ENCODE results near the gene PIGW. TPM values are rescaled to one million over a fixed set of nuclear protein-coding genes. Genes with fewer than 3 reads are reported as not detected.

Gene PIGW
- total RNA-seq = 7.9 and 14.3 TPM in 2 replicates

GRCh38 chr17:36534840-36535668 lies at the start of gene PIGW, which contains the start of gene MYO19:
Gene PIGW (plus strand): TSS chr17:36534987. CDS start chr17:36537102, 2,115 bp downstream.
Gene MYO19 (minus strand): TSS chr17:36534868. CDS start chr17:36532538, 2,330 bp downstream.

GRCh38 chr17:36486204-36487194 lies 48.3 kb upstream of the PIGW start, which contains the start of gene ZNHIT3:
Gene ZNHIT3 (plus strand): TSS chr17:36486681. CDS start chr17:36486700, 19 bp downstream.

GRCh38 chr17:36544307-36545076 lies 9.7 kb downstream of the PIGW start, which contains the start of gene GGNBP2:
Gene GGNBP2 (plus strand): TSS chr17:36544919. CDS start chr17:36545725, 806 bp downstream.

Other genes with a start within 250 kb of the PIGW start
- gene TBC1D3G, start 211.1 kb upstream of the PIGW start, total RNA-seq = not detected in 2 replicates
- gene TBC1D3H, start 146.6 kb upstream of the PIGW start, total RNA-seq = not detected in 2 replicates
- gene ZNHIT3, start 48.3 kb upstream of the PIGW start, total RNA-seq = 38.6 and 39.6 TPM in 2 replicates
- gene MYO19, start 119 bp upstream of the PIGW start, total RNA-seq = 55.6 and 81.4 TPM in 2 replicates
- gene GGNBP2, start 9.9 kb downstream of the PIGW start, total RNA-seq = 23.9 and 33.9 TPM in 2 replicates
- 15.2 and 18.3 TPM in 2 replicates for gene DHRS11, start 56.9 kb downstream of the PIGW start, total RNA-seq
- gene MRM1, start 66.6 kb downstream of the PIGW start, total RNA-seq = 7.7 and 9.7 TPM in 2 replicates